IMR-90 (cell line): ENCODE measurements around the gene HIVEP3. TPM values are rescaled to one million over a fixed set of nuclear protein-coding genes. Genes with fewer than 3 reads are reported as not detected.

Experiments used
- ATAC-seq: fragments of 200-7000 bp; cut with Tn5 transposase; 2 replicates; pipeline ENCODE4 v1.9.1; 2020; ENCODE audit warnings: low read depth, mild to moderate bottlenecking, moderate library complexity
- BruUV-seq: library from RNA; stranded (reverse); fragments of 400-500 nt; replicated peaks from 2 replicates; lab custom pipeline; 2021; lab: Mats Ljungman, UMichigan
- CTCF ChIA-PET: fragments of 300-600 bp; formaldehyde crosslinking; extraction: SDS; loops from one replicate; lab custom pipeline; 2021; ENCODE audit warnings: antibody characterized with exemption; lab: Yijun Ruan, JAX
- POLR2A ChIA-PET: fragments of 300-600 bp; sonication (Branson Sonifier 250); formaldehyde crosslinking; loops from one replicate; lab custom pipeline; 2022; ENCODE audit warnings: antibody characterized with exemption; ENCODE audit not compliant: unreplicated experiment; lab: Charles Lee
- DNase-seq: peaks from one replicate; pipeline ENCODE4 v3.0.0; 2013
- H2AFZ ChIP-seq: replicated peaks from 2 replicates; pipeline ENCODE3; 2013; ENCODE audit warnings: low read length, mild to moderate bottlenecking; ENCODE audit not compliant: poor library complexity
- H2AK5ac ChIP-seq: 2 replicates; pipeline ENCODE4 v1.6.1; 2013; ENCODE audit warnings: low read depth, low read length, inconsistent platforms
- H2AK9ac ChIP-seq: replicated peaks from 2 replicates; pipeline ENCODE3; 2013; ENCODE audit warnings: mild to moderate bottlenecking, low read depth, low read length, moderate library complexity; ENCODE audit not compliant: poor library complexity
- H2BK120ac ChIP-seq: 2 replicates; pipeline ENCODE4 v1.6.1; 2013; ENCODE audit warnings: low read depth, low read length, inconsistent platforms
- H2BK15ac ChIP-seq: 3 replicates; pipeline ENCODE4 v1.6.1; 2013; ENCODE audit warnings: low read depth, low read length, inconsistent platforms
- H2BK20ac ChIP-seq: 2 replicates; pipeline ENCODE4 v1.6.1; 2013; ENCODE audit warnings: low read depth, mild to moderate bottlenecking, inconsistent platforms, low read length, moderate library complexity
- H2BK5ac ChIP-seq: 2 replicates; pipeline ENCODE4 v1.6.1; 2013; ENCODE audit warnings: mild to moderate bottlenecking, low read depth, low read length, inconsistent platforms; ENCODE audit not compliant: poor library complexity, severe bottlenecking
- H3K14ac ChIP-seq: replicated peaks from 2 replicates; pipeline ENCODE4 v1.6.1; 2013; ENCODE audit warnings: low read depth, low read length, inconsistent platforms
- H3K18ac ChIP-seq: 2 replicates; pipeline ENCODE4 v1.6.1; 2013; ENCODE audit warnings: low read depth, low read length, control low read depth
- H3K23ac ChIP-seq: 2 replicates; pipeline ENCODE4 v1.6.1; 2013; ENCODE audit warnings: low read depth, low read length, inconsistent platforms
- H3K27ac ChIP-seq: 2 replicates; pipeline ENCODE4 v1.5.1; 2013; ENCODE audit warnings: mild to moderate bottlenecking, control low read depth, low read length; ENCODE audit not compliant: insufficient read depth
- H3K27me3 ChIP-seq: 2 replicates; pipeline ENCODE4 v1.6.1; 2013; ENCODE audit warnings: low read length; ENCODE audit not compliant: control insufficient read depth, insufficient read depth
- H3K36me3 ChIP-seq: 2 replicates; pipeline ENCODE4 v1.6.1; 2013; ENCODE audit warnings: low read length, mixed read lengths; ENCODE audit not compliant: control insufficient read depth, insufficient read depth
- H3K4ac ChIP-seq: 2 replicates; pipeline ENCODE4 v1.6.1; 2013; ENCODE audit warnings: low read depth, low read length, inconsistent platforms
- H3K4me1 ChIP-seq: 2 replicates; pipeline ENCODE4 v1.6.1; 2013; ENCODE audit warnings: low read length, mixed read lengths; ENCODE audit not compliant: control insufficient read depth, insufficient read depth
- H3K4me2 ChIP-seq: 2 replicates; pipeline ENCODE4 v1.6.1; 2013; ENCODE audit warnings: low read depth, mild to moderate bottlenecking, control low read depth, low read length, moderate library complexity
- H3K4me3 ChIP-seq: 2 replicates; pipeline ENCODE4 v1.5.1; 2013; ENCODE audit warnings: low read depth, mild to moderate bottlenecking, control low read depth, low read length, moderate library complexity; ENCODE audit not compliant: insufficient read depth
- H3K56ac ChIP-seq: 2 replicates; pipeline ENCODE4 v1.6.1; 2013; ENCODE audit warnings: low read length, inconsistent platforms; ENCODE audit not compliant: insufficient read depth; ENCODE audit errors: extremely low read depth
- H3K79me1 ChIP-seq, 2 experiments: 2 replicates each; pipeline ENCODE4 v1.6.1; 2013; ENCODE audit warnings: low read length in 2 of 2, inconsistent platforms in 1 of 2, low read depth in 1 of 2
- H3K9ac ChIP-seq: 2 replicates; pipeline ENCODE4 v1.6.1; 2013; ENCODE audit warnings: low read depth, low read length, control low read depth
- H3K9me1 ChIP-seq: 2 replicates; pipeline ENCODE4 v1.6.1; 2013; ENCODE audit warnings: low read length, inconsistent platforms; ENCODE audit not compliant: insufficient read depth
- H3K9me3 ChIP-seq: 2 replicates; pipeline ENCODE4 v1.6.1; 2013; ENCODE audit warnings: low read length; ENCODE audit not compliant: control insufficient read depth, insufficient read depth
- H4K20me1 ChIP-seq: 2 replicates; pipeline ENCODE4 v1.6.1; 2013; ENCODE audit warnings: low read length, inconsistent platforms; ENCODE audit not compliant: insufficient read depth
- H4K5ac ChIP-seq: 2 replicates; pipeline ENCODE4 v1.6.1; 2013; ENCODE audit warnings: mild to moderate bottlenecking, low read depth, low read length, control low read depth
- H4K8ac ChIP-seq, 2 experiments: 2 replicates each; pipeline ENCODE4 v1.6.1; 2013; ENCODE audit warnings: low read depth in 2 of 2, low read length in 2 of 2, control low read depth in 1 of 2, inconsistent platforms in 1 of 2
- H4K91ac ChIP-seq: 2 replicates; pipeline ENCODE4 v1.6.1; 2013; ENCODE audit warnings: low read depth, low read length, inconsistent platforms; ENCODE audit not compliant: insufficient read depth
- BHLHE40 ChIP-seq: fragments of 150-350 bp; IDR thresholded peaks from 2 replicates; pipeline ENCODE4 v1.6.1; 2016; ENCODE audit warnings: mild to moderate bottlenecking, low read depth, low read length
- CEBPB ChIP-seq: IDR thresholded peaks from 2 replicates; pipeline ENCODE4 v1.6.1; 2012; ENCODE audit warnings: low read depth, low read length, improper control_type of control experiment
- CHD1 ChIP-seq: IDR thresholded peaks from 2 replicates; pipeline ENCODE4 v1.6.1; 2012; ENCODE audit warnings: low read depth, low read length, improper control_type of control experiment
- CTCF ChIP-seq: conservative IDR thresholded peaks from 2 replicates; pipeline ENCODE4 v1.5.1; 2012; ENCODE audit warnings: mild to moderate bottlenecking, low read depth, low read length, improper control_type of control experiment
- ELK1 ChIP-seq: fragments of 150-350 bp; IDR thresholded peaks from 2 replicates; pipeline ENCODE4 v1.6.1; 2016; ENCODE audit warnings: low read depth, mild to moderate bottlenecking, low read length, moderate library complexity, borderline replicate concordance
- FOS ChIP-seq: fragments of 150-350 bp; IDR thresholded peaks from 2 replicates; pipeline ENCODE4 v1.6.1; 2016; ENCODE audit warnings: low read depth, low read length
- MAFK ChIP-seq: IDR thresholded peaks from 2 replicates; pipeline ENCODE4 v1.6.1; 2012; ENCODE audit warnings: low read depth, low read length, improper control_type of control experiment
- MAZ ChIP-seq: IDR thresholded peaks from 2 replicates; pipeline ENCODE4 v1.6.1; 2012; ENCODE audit warnings: low read depth, mild to moderate bottlenecking, low read length, improper control_type of control experiment, moderate library complexity, borderline replicate concordance
- MXI1 ChIP-seq: IDR thresholded peaks from 2 replicates; pipeline ENCODE4 v1.6.1; 2012; ENCODE audit warnings: low read depth, mild to moderate bottlenecking, low read length, moderate library complexity, borderline replicate concordance
- NFE2L2 ChIP-seq: fragments of 150-350 bp; IDR thresholded peaks from 2 replicates; pipeline ENCODE4 v1.6.1; 2016; ENCODE audit warnings: low read depth, mild to moderate bottlenecking, low read length
- POLR2A ChIP-seq: IDR thresholded peaks from 2 replicates; pipeline ENCODE4 v1.6.1; 2012; ENCODE audit warnings: mild to moderate bottlenecking, low read depth, low read length
- RAD21 ChIP-seq: IDR thresholded peaks from 2 replicates; pipeline ENCODE4 v1.6.1; 2012; ENCODE audit warnings: low read length, improper control_type of control experiment
- RCOR1 ChIP-seq: IDR thresholded peaks from 2 replicates; pipeline ENCODE4 v1.6.1; 2012; ENCODE audit warnings: mild to moderate bottlenecking, low read length, improper control_type of control experiment; ENCODE audit not compliant: insufficient replicate concordance
- RFX5 ChIP-seq: IDR thresholded peaks from 2 replicates; pipeline ENCODE4 v1.8.0; 2012; ENCODE audit warnings: low read depth, mild to moderate bottlenecking, low read length, moderate library complexity
- SMC3 ChIP-seq: fragments of 150-350 bp; IDR thresholded peaks from 2 replicates; pipeline ENCODE4 v1.6.1; 2016; ENCODE audit warnings: low read depth, mild to moderate bottlenecking, antibody characterized with exemption, low read length, moderate library complexity
- WGBS, 2 experiments: methylation state at CpG; one replicate each; pipeline versions ENCODE4 v1.1.5 to v1.1.7; 2013; ENCODE audit warnings: missing lambda C conversion rate in 2 of 2; ENCODE audit not compliant: insufficient read length in 1 of 2; ENCODE audit errors: extremely low coverage in 2 of 2; 5-methylcytosine and 5-hydroxymethylcytosine counted together
- dilution Hi-C: fragments of 300-500 bp; cut with HindIII; formaldehyde crosslinking; loops from one replicate; pipeline ENCODE4 v1.14.3; 2018; ENCODE audit warnings: low sequenced_read_pairs; ENCODE audit not compliant: unreplicated experiment
- in situ Hi-C: fragments of 300-500 bp; cut with MboI; formaldehyde crosslinking; loops from 3 replicates; pipeline ENCODE4 v1.14.3; 2019; ENCODE audit warnings: low sequenced_read_pairs, inconsistent platforms, mixed read lengths
- intact Hi-C: fragments of 100-400 bp; cut with micrococcal nuclease; formaldehyde crosslinking; loops from 2 replicates; pipeline ENCODE4 v1.10.0; 2022
- polyA plus RNA-seq, 3 experiments: library from polyadenylated mRNA; depleted of rRNA; stranded (reverse); fragments of >200 nt; gene quantifications; 2 replicates each; pipeline ENCODE4 v1.2.3, GENCODE V29; 2012; ENCODE audit warnings: low replicate concordance in 1 of 3
- total RNA-seq: library from RNA; depleted of rRNA; stranded (reverse); fragments of >200 nt; gene quantifications from 2 replicates; pipeline ENCODE4 v1.2.3, GENCODE V29; 2012
- TF ChIP-seq, protein P1 (sequence below): fragments of 150-350 bp; IDR thresholded peaks from 2 replicates; pipeline ENCODE4 v1.6.1; 2017; ENCODE audit warnings: mild to moderate bottlenecking, antibody characterized with exemption, low read length, low read depth

HIVEP3 gene
- total and polyA plus RNA-seq, 2 of the 4 experiments (the other 2 are of a cell fraction): 1.4 to 4.0 TPM

DNA sequence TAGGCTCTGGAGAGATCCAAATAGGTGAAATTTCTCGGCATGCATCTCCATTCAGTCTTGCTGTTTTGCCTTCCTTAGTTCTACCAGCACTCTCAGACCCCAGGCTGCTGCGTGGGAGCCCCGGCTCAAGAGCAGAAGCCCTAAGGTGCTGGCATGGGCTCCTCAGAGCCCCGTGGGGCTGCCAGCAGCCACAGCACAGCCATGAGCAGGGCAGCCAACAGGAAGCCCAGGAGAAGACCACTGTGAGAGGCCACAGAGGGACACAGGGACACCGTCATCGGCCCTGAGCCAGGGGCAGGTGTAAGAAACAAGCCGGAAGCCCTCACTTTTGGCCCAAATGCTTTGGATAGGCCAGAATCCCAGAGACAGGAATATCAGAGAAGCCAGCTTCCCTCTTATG is 66.6 kb downstream of the HIVEP3 start:
- no peaks in the 10 kb centered on the region for H3K9me3 ChIP-seq
- ATAC-seq (no peak), DNase-seq (no peak)
- H3K4me2 ChIP-seq: no peak overlapping the region
- no peak overlapping the region for H4K91ac ChIP-seq
- H3K9me1 ChIP-seq: 0 out of 2 replicates have a peak, but pooled peaks cover 7% of the 10 kb centered on the region
- no peak overlapping the region for H3K4me3 ChIP-seq
- no peaks in the 10 kb centered on the region for H4K20me1 ChIP-seq
- no peak overlapping the region for H2AK9ac ChIP-seq
- no peaks in the 10 kb centered on the region; the same call in 1 of the 2 replicates for H3K27me3 ChIP-seq
- H3K14ac ChIP-seq: no peak overlapping the region
- no peak overlapping the region for H4K5ac ChIP-seq
- no TSS peak for BruUV-seq
- 90% methylated on average over 3 of the region's 7 CpGs; no CpG with 5 or more reads in 1 of the 2 experiments for WGBS, 2 experiments
- H3K79me1 ChIP-seq: no peaks in the 10 kb centered on the region
- no peak overlapping the region for H3K18ac ChIP-seq
- H2AFZ ChIP-seq: no peak overlapping the region
- H2BK120ac ChIP-seq: no peak overlapping the region
- H3K56ac ChIP-seq: no peak overlapping the region
- intact Hi-C loops (no loop called here), in situ Hi-C loops (no loop called here), dilution Hi-C loops (no loop called here)
- no peaks in the 10 kb centered on the region for H3K36me3 ChIP-seq
- H2BK15ac ChIP-seq: no peak overlapping the region
- peaks cover 7% of the 10 kb centered on the region for H3K4me1 ChIP-seq
- ChIA-PET POLR2A (no interaction called here), CTCF (no interaction called here)
- no peak overlapping the region for H3K23ac ChIP-seq
- H2BK20ac ChIP-seq: no peak overlapping the region
- H3K9ac ChIP-seq: no peak overlapping the region
- no peak overlapping the region for H2BK5ac ChIP-seq
- H3K4ac ChIP-seq: no peak overlapping the region
- no peak overlapping the region for H2AK5ac ChIP-seq
- no peak overlapping the region for H3K27ac ChIP-seq
- no peak overlapping the region for H4K8ac ChIP-seq
- no peak for TF ChIP-seq MAFK
- TF ChIP-seq FOS: no peak
- no peak for TF ChIP-seq MXI1
- TF ChIP-seq CHD1: no peak
- no peak for TF ChIP-seq MAZ
- TF ChIP-seq BHLHE40: no peak
- TF ChIP-seq CTCF: no peak
- TF ChIP-seq, protein P1, sequence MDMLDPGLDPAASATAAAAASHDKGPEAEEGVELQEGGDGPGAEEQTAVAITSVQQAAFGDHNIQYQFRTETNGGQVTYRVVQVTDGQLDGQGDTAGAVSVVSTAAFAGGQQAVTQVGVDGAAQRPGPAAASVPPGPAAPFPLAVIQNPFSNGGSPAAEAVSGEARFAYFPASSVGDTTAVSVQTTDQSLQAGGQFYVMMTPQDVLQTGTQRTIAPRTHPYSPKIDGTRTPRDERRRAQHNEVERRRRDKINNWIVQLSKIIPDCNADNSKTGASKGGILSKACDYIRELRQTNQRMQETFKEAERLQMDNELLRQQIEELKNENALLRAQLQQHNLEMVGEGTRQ: no peak
- no peak for TF ChIP-seq CEBPB
- TF ChIP-seq RAD21: no peak
- TF ChIP-seq SMC3: no peak
- TF ChIP-seq ELK1: no peak
- TF ChIP-seq NFE2L2: no peak
- no peak for TF ChIP-seq POLR2A
- no peak for TF ChIP-seq RFX5
- TF ChIP-seq RCOR1: no peak
